ENCODE results near the gene SLC9A2.

Gene SLC9A2

GRCh38 chr2:102599486-102599885, 19.9 kb upstream of the SLC9A2 start:
- TF ChIP-seq CTCF (conservative IDR thresholded peaks at IDR 0.05): no peak
- no peak for TF ChIP-seq ZFX (IDR thresholded peaks at IDR 0.05)
- no peak overlapping the region for H3K27ac ChIP-seq

GRCh38 chr2:102601730-102602129, 17.6 kb upstream of the SLC9A2 start:
- no peak for TF ChIP-seq ZFX (IDR thresholded peaks at IDR 0.05)
- TF ChIP-seq CTCF (conservative IDR thresholded peaks at IDR 0.05): no peak
- no peak overlapping the region for H3K27ac ChIP-seq

DNA sequence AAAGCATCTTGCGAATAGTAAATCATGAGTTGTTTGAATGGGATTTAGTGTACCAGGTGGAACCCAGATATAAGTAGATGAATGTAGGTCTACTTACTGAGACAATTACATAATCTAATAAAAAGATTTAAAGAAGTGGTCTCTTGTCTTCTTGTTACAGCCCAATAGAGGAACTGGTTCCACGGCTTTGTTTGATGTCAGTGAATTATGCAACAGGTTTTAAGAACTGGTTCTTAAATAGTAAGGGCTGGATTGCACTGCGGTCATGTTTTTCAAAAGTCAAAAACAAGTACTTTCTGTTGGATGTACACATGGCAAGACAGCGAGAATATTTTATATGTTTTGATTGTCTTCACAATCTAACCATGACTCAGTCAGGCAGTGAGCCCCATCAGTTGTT, 15.4 kb upstream of the SLC9A2 start:
- H3K27ac ChIP-seq: no peak overlapping the region
- TF ChIP-seq CTCF (conservative IDR thresholded peaks at IDR 0.05): no peak
- TF ChIP-seq ZFX (IDR thresholded peaks at IDR 0.05): no peak

DNA sequence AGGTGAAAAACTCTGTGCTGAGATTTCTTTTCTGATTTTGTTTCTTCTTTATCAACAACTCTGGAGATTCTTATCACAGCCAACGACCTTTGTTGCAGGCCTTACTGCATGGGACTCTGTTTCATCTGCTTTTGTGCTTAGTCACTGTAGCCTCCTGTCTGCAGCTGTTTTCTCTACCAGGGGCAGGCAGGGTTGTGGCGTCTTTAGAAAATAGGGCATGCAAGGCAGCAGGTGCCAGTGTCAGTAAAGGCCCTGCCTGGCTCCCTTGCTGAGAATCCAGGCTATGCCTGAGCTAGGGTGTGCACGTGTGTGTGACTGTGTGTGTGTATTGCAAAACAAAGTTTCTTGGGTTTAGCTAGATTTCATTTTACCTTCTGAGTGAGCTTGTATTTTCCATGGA, 14.6 kb upstream of the SLC9A2 start:
- H3K27ac ChIP-seq: no peak overlapping the region
- TF ChIP-seq CTCF (conservative IDR thresholded peaks at IDR 0.05) (no peak), ZFX (IDR thresholded peaks at IDR 0.05) (no peak)

DNA sequence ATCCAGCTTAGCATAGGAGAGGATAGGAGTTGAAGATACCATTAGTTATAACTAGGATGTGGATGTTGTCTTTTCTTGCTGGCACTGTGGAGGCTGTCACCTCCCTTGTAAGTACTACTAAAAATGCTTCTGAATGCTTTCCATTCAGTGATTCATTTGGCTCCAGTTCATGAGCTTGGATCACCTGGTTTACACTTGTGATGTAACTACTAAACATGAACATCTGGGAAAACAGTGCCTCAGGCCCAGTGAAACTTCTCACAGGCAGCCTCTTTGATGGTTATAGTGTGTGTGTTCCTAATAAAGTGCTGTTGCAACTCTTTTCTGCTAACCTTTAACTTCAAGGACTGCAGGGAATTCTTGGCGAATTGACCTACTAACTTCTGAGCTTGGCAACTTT, 13.0 kb upstream of the SLC9A2 start:
- TF ChIP-seq ZFX (IDR thresholded peaks at IDR 0.05) (no peak), CTCF (conservative IDR thresholded peaks at IDR 0.05) (no peak)

DNA sequence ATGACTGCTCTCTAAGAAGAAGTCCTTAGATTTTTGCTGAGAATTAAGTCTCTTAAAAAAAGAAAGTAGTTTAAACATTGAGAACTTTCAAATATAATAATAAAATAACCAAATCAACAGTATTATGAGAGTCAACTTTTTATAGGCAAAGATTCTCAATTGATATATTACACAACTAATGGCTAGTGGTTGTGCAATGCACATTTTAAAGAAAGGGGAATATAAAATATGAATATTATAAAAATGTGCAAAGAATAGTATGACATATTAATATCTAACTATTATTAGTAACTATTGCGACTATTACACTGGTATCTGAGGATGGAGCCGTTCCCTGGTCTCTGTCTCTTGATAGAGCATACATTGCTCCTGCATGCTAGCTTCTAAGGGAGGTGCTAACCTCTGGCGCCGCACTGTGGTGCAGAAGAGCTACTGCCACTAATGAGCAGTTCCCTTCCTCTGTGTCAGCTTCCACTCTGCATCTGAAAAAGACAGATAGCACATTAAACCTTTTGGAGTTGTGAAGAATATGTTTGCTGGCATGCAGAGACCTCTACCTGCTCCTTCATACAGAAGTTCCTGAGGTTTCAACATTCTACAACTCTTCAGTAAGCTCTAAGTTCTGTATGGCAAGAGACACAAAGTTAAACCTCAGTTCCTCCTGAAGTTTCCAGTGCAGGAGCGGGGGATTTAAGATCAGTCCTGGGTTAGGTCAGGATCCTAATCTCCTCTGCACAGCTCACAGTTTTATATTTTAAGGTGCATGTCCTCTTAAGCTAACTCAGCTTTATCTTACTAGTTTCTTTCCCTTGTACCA, 3.5 kb upstream of the SLC9A2 start:
- TF ChIP-seq ZFX (IDR thresholded peaks at IDR 0.05): no peak
- TF ChIP-seq CTCF (conservative IDR thresholded peaks at IDR 0.05): peak; percentile 96
- H3K27ac ChIP-seq: no peak overlapping the region

More for the DNA sequence above, 13.0 kb upstream of the SLC9A2 start:
- no peak overlapping the region for H3K27ac ChIP-seq

- TF ChIP-seq ZFX (IDR thresholded peaks at IDR 0.05) (no peak), CTCF (conservative IDR thresholded peaks at IDR 0.05) (no peak)
- peak overlapping the region; percentile 92 for H3K27ac ChIP-seq
These were observed 620 bp upstream of the SLC9A2 start for GRCh38 chr2:102618452-102619413.
